Breast epithelium (tissue), 3 donors: Measurements from ENCODE around the gene MEIOB.

Source experiments
- POLR2A ChIP-seq: fragments of 450-650 bp; IDR thresholded peaks from one replicate; pipeline ENCODE4 v1.6.1; 2016; ENCODE audit warnings: antibody characterized with exemption, mild to moderate bottlenecking, moderate library complexity
- POLR2AphosphoS5 ChIP-seq, 3 donors: sonication (generic); formaldehyde crosslinking; IDR thresholded peaks; one replicate each; pipeline ENCODE4 v1.6.1; 2017; ENCODE audit warnings: antibody characterized with exemption in 3 of 3
- TF ChIP-seq, protein P1 (sequence below), 3 donors: fragments of 450-650 bp; IDR thresholded peaks; one replicate each; pipeline ENCODE4 v1.5.1; 2016 to 2017; ENCODE audit warnings: antibody characterized with exemption in 3 of 3, mild to moderate bottlenecking in 3 of 3, moderate library complexity in 3 of 3

DNA sequence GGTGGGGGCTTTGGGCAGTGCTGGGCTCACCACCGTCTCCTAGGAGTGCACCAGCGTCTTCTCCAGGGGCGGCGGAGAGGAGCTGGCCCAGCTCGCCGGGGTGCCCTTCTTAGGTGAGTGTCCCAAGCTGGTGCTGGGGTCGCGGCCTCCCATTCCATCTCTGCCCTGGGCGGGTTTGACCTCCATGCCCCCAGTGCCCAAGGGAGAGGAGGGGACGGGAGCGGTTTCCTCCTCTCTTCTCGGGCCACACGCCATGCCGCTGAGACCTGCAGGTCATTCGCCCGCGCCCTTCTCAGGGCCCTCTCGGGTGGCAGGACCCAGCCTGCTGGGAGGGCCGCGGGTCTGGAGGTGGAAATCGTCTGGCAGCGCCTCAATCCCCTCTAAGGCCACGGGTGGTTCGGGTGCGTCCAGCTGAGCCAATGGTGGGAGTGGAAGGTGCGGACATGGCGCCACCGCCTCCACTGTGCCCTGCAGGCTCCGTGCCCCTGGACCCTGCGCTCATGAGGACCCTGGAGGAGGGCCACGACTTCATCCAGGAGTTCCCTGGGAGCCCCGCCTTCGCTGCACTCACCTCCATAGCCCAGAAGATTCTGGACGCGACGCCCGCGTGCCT is 83.8 kb downstream of the MEIOB start:
- TF ChIP-seq, protein P1, sequence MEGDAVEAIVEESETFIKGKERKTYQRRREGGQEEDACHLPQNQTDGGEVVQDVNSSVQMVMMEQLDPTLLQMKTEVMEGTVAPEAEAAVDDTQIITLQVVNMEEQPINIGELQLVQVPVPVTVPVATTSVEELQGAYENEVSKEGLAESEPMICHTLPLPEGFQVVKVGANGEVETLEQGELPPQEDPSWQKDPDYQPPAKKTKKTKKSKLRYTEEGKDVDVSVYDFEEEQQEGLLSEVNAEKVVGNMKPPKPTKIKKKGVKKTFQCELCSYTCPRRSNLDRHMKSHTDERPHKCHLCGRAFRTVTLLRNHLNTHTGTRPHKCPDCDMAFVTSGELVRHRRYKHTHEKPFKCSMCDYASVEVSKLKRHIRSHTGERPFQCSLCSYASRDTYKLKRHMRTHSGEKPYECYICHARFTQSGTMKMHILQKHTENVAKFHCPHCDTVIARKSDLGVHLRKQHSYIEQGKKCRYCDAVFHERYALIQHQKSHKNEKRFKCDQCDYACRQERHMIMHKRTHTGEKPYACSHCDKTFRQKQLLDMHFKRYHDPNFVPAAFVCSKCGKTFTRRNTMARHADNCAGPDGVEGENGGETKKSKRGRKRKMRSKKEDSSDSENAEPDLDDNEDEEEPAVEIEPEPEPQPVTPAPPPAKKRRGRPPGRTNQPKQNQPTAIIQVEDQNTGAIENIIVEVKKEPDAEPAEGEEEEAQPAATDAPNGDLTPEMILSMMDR (IDR thresholded peaks at IDR 0.05) = no peak
- no peak for TF ChIP-seq POLR2AphosphoS5 (IDR thresholded peaks at IDR 0.05)
- no peak for TF ChIP-seq POLR2A
